H9 (cell line): Measurements from ENCODE around the gene ENOX1. TPM values are rescaled to one million over a fixed set of nuclear protein-coding genes. Genes with fewer than 3 reads are reported as not detected.

Experiments
- DNase-seq: peaks from one replicate; pipeline ENCODE4 v3.0.0-alpha.2; 2017
- H2AFZ ChIP-seq: one replicate; pipeline ENCODE4 v1.6.1; 2013; ENCODE audit warnings: mild to moderate bottlenecking, low read length, control low read depth, moderate library complexity
- H2AK5ac ChIP-seq: 2 replicates; pipeline ENCODE4 v1.6.1; 2013; ENCODE audit warnings: low read length, control low read depth, mixed read lengths; ENCODE audit not compliant: insufficient read length
- H2BK120ac ChIP-seq: one replicate; pipeline ENCODE4 v1.6.1; 2013; ENCODE audit warnings: low read depth, mild to moderate bottlenecking, low read length, control low read depth, inconsistent platforms; ENCODE audit not compliant: poor library complexity, severe bottlenecking
- H2BK12ac ChIP-seq: 2 replicates; pipeline ENCODE4 v1.6.1; 2013; ENCODE audit warnings: low read length, control low read depth, mixed read lengths, low read depth; ENCODE audit not compliant: insufficient read length
- H2BK15ac ChIP-seq: 2 replicates; pipeline ENCODE4 v1.6.1; 2013; ENCODE audit warnings: low read depth, low read length, control low read depth
- H2BK20ac ChIP-seq: one replicate; pipeline ENCODE4 v1.6.1; 2013; ENCODE audit warnings: low read depth, mild to moderate bottlenecking, low read length, control low read depth, inconsistent platforms; ENCODE audit not compliant: poor library complexity, severe bottlenecking
- H2BK5ac ChIP-seq: 2 replicates; pipeline ENCODE4 v1.6.1; 2013; ENCODE audit warnings: low read length, control low read depth, mixed read lengths; ENCODE audit not compliant: insufficient read length
- H3K14ac ChIP-seq: 2 replicates; pipeline ENCODE4 v1.6.1; 2013; ENCODE audit warnings: low read length, control low read depth; ENCODE audit not compliant: insufficient read depth
- H3K18ac ChIP-seq: 2 replicates; pipeline ENCODE4 v1.6.1; 2013; ENCODE audit warnings: low read depth, mild to moderate bottlenecking, mixed read lengths, low read length, control low read depth; ENCODE audit not compliant: insufficient read length
- H3K23ac ChIP-seq: 2 replicates; pipeline ENCODE4 v1.6.1; 2013; ENCODE audit warnings: low read length, control low read depth, mixed read lengths, low read depth; ENCODE audit not compliant: insufficient read length
- H3K23me2 ChIP-seq: 2 replicates; pipeline ENCODE4 v1.6.1; 2013; ENCODE audit warnings: low read depth, mild to moderate bottlenecking, mixed read lengths, low read length, control low read depth; ENCODE audit not compliant: insufficient read length, poor library complexity, severe bottlenecking
- H3K27ac ChIP-seq: 2 replicates; pipeline ENCODE4 v1.5.1; 2013; ENCODE audit warnings: low read length, control low read depth, mixed read lengths, low read depth; ENCODE audit not compliant: insufficient read length
- H3K27me3 ChIP-seq: 2 replicates; pipeline ENCODE4 v1.6.1; 2013; ENCODE audit warnings: low read length, control low read depth, inconsistent platforms; ENCODE audit not compliant: insufficient read depth
- H3K4ac ChIP-seq: 2 replicates; pipeline ENCODE4 v1.6.1; 2013; ENCODE audit warnings: low read depth, mild to moderate bottlenecking, control low read depth, inconsistent platforms, low read length, moderate library complexity
- H3K4me1 ChIP-seq: 2 replicates; pipeline ENCODE4 v1.6.1; 2013; ENCODE audit warnings: low read length, control low read depth, inconsistent platforms; ENCODE audit not compliant: insufficient read depth
- H3K4me2 ChIP-seq: 2 replicates; pipeline ENCODE4 v1.6.1; 2013; ENCODE audit warnings: low read length, control low read depth, mixed read lengths; ENCODE audit not compliant: insufficient read length, insufficient read depth
- H3K56ac ChIP-seq: 2 replicates; pipeline ENCODE4 v1.6.1; 2013; ENCODE audit warnings: low read depth, mild to moderate bottlenecking, mixed read lengths, low read length, control low read depth; ENCODE audit not compliant: insufficient read length
- H3K79me1 ChIP-seq: 2 replicates; pipeline ENCODE4 v1.6.1; 2013; ENCODE audit warnings: low read depth, mild to moderate bottlenecking, moderate library complexity, low read length, control low read depth, inconsistent platforms; ENCODE audit not compliant: insufficient read depth, poor library complexity, severe bottlenecking
- H3K79me2 ChIP-seq: 2 replicates; pipeline ENCODE4 v1.6.1; 2013; ENCODE audit warnings: low read length, control low read depth, inconsistent platforms; ENCODE audit not compliant: insufficient read depth
- H3K9ac ChIP-seq: 2 replicates; pipeline ENCODE4 v1.6.1; 2013; ENCODE audit warnings: low read length, control low read depth, mixed read lengths; ENCODE audit not compliant: insufficient read length; ENCODE audit errors: extremely low read depth
- H3K9me3 ChIP-seq: one replicate; pipeline ENCODE4 v1.6.1; 2013; ENCODE audit warnings: low read depth, low read length, inconsistent platforms; ENCODE audit not compliant: control insufficient read depth
- H3T11ph ChIP-seq: one replicate; pipeline ENCODE4 v1.6.1; 2013; ENCODE audit warnings: mild to moderate bottlenecking, low read length, control low read depth, inconsistent platforms
- H4K20me1 ChIP-seq: one replicate; pipeline ENCODE4 v1.6.1; 2013; ENCODE audit not compliant: control insufficient read depth, insufficient read length, insufficient read depth
- H4K5ac ChIP-seq: 2 replicates; pipeline ENCODE4 v1.6.1; 2013; ENCODE audit warnings: low read depth, mild to moderate bottlenecking, mixed read lengths, low read length, control low read depth; ENCODE audit not compliant: insufficient read length
- H4K8ac ChIP-seq: replicated peaks from 2 replicates; pipeline ENCODE4 v1.6.1; 2013; ENCODE audit warnings: low read length, control low read depth, mixed read lengths, low read depth; ENCODE audit not compliant: insufficient read length
- H4K91ac ChIP-seq: 2 replicates; pipeline ENCODE4 v1.6.1; 2013; ENCODE audit warnings: low read depth, mild to moderate bottlenecking, moderate library complexity, mixed read lengths, low read length, control low read depth; ENCODE audit not compliant: insufficient read length
- H3K27ac Mint-ChIP-seq, 3 experiments: 2 replicates in 2 of 3; 3 replicates in 1 of 3; pipeline ENCODE4 v1.8.0; 2020 to 2021; ENCODE audit warnings: mixed read lengths in 3 of 3, mild to moderate bottlenecking in 1 of 3, moderate library complexity in 1 of 3
- H3K27me3 Mint-ChIP-seq: 2 replicates; pipeline ENCODE4 v1.8.0; 2021; ENCODE audit warnings: low read depth, mild to moderate bottlenecking, moderate library complexity, mixed read lengths
- H3K36me3 Mint-ChIP-seq, 3 experiments: 2 replicates in 2 of 3; 3 replicates in 1 of 3; pipeline ENCODE4 v1.8.0; 2020 to 2021; ENCODE audit warnings: low read depth in 3 of 3, mixed read lengths in 3 of 3; ENCODE audit not compliant: insufficient read depth in 1 of 3
- H3K4me1 Mint-ChIP-seq, 2 experiments: 2 replicates each; pipeline ENCODE4 v1.8.0; 2020; ENCODE audit warnings: mixed read lengths in 2 of 2
- H3K4me3 Mint-ChIP-seq, 2 experiments: 2 replicates in 1 of 2; 3 replicates in 1 of 2; pipeline ENCODE4 v1.8.0; 2020 to 2021; ENCODE audit warnings: mild to moderate bottlenecking in 2 of 2, mixed read lengths in 2 of 2, moderate library complexity in 1 of 2
- H3K9me3 Mint-ChIP-seq, 2 experiments: 2 replicates in 1 of 2; 3 replicates in 1 of 2; pipeline ENCODE4 v1.8.0; 2020; ENCODE audit warnings: mild to moderate bottlenecking in 2 of 2, mixed read lengths in 2 of 2, moderate library complexity in 1 of 2
- total RNA-seq: library from RNA; stranded (reverse); gene quantifications from 2 replicates; pipeline ENCODE4 v1.2.1, GENCODE V29; 2021
- TF ChIP-seq, protein P1 (sequence below): fragments of 200-600 bp; sonication (generic); conservative IDR thresholded peaks from 3 replicates; pipeline ENCODE4 v1.8.0; 2021; ENCODE audit warnings: antibody characterized with exemption, mild to moderate bottlenecking

The ENOX1 gene
- total RNA-seq, 1 experiment from 2014 or later = 0.24 TPM

DNA sequence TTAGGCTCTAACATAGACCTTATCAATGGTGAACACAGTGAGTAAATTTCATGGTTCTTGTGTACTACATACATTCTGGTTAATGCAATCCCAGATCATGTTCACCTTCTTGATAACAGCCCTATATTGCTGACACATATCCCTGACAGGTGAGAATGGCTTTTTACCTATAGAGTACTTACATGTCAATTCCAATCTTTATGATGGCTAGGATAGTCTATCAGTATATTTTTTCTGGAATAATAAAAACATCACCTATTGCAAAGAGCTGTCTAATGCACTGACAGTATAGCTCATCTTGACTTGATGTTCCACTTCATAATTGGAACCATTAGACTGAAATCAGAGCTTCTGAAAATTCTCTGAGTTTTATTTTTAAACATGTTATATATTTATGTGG, 199.4 kb downstream of the ENOX1 start:
- no peak overlapping the region for H3K4me3 Mint-ChIP-seq
- no peak for DNase-seq
- H3K27ac Mint-ChIP-seq = no peak overlapping the region
- H2BK15ac ChIP-seq = no peak overlapping the region
- H3K4me1 Mint-ChIP-seq = no peaks in the 10 kb centered on the region
- H4K5ac ChIP-seq = no peak overlapping the region
- no peak overlapping the region for H4K8ac ChIP-seq
- no peak overlapping the region for H2BK120ac ChIP-seq
- H3K36me3 Mint-ChIP-seq = no peaks in the 10 kb centered on the region
- H2BK5ac ChIP-seq = no peak overlapping the region
- no peak overlapping the region for H2AK5ac ChIP-seq
- no peaks in the 10 kb centered on the region for H3K79me1 ChIP-seq
- no peak overlapping the region for H4K91ac ChIP-seq
- H3K79me2 ChIP-seq = no peaks in the 10 kb centered on the region
- no peak overlapping the region for H3K14ac ChIP-seq
- H3K23ac ChIP-seq = no peak overlapping the region
- H2BK12ac ChIP-seq = no peak overlapping the region
- H3K4ac ChIP-seq = no peak overlapping the region
- no peaks in the 10 kb centered on the region for H3K9me3 ChIP-seq
- H3K9ac ChIP-seq = no peak overlapping the region
- H3K23me2 ChIP-seq = no peaks in the 10 kb centered on the region
- no peak overlapping the region for H3K18ac ChIP-seq
- TF ChIP-seq, protein P1, sequence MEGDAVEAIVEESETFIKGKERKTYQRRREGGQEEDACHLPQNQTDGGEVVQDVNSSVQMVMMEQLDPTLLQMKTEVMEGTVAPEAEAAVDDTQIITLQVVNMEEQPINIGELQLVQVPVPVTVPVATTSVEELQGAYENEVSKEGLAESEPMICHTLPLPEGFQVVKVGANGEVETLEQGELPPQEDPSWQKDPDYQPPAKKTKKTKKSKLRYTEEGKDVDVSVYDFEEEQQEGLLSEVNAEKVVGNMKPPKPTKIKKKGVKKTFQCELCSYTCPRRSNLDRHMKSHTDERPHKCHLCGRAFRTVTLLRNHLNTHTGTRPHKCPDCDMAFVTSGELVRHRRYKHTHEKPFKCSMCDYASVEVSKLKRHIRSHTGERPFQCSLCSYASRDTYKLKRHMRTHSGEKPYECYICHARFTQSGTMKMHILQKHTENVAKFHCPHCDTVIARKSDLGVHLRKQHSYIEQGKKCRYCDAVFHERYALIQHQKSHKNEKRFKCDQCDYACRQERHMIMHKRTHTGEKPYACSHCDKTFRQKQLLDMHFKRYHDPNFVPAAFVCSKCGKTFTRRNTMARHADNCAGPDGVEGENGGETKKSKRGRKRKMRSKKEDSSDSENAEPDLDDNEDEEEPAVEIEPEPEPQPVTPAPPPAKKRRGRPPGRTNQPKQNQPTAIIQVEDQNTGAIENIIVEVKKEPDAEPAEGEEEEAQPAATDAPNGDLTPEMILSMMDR = no peak
- no peak overlapping the region for H2BK20ac ChIP-seq
- no peaks in the 10 kb centered on the region for H4K20me1 ChIP-seq
- no peaks in the 10 kb centered on the region for H3K4me1 ChIP-seq
- H3K27me3 Mint-ChIP-seq = no peaks in the 10 kb centered on the region
- H3T11ph ChIP-seq = no peak overlapping the region
- no peak overlapping the region for H3K56ac ChIP-seq
- no peak overlapping the region for H3K27ac ChIP-seq
- H2AFZ ChIP-seq = no peak overlapping the region
- H3K9me3 Mint-ChIP-seq = no peaks in the 10 kb centered on the region
- H3K4me2 ChIP-seq = no peak overlapping the region
- no peaks in the 10 kb centered on the region for H3K27me3 ChIP-seq
